GM23338 (cell line): ENCODE results near the gene HYAL2. TPM values are rescaled to one million over a fixed set of nuclear protein-coding genes. Genes with fewer than 3 reads are reported as not detected.

ENCODE experiments used
- ATAC-seq: fragments of 200-7000 bp; cut with Tn5 transposase; 3 replicates; pipeline ENCODE4 v1.9.1; 2020
- DNase-seq: peaks from one replicate; pipeline ENCODE4 v3.0.0-alpha.2; 2015; ENCODE audit warnings: low spot score
- H2AFZ ChIP-seq: fragments of 200-600 bp; sonication (generic); 2 replicates; pipeline ENCODE4 v1.8.0; 2016; ENCODE audit warnings: antibody characterized with exemption, mild to moderate bottlenecking, moderate library complexity
- H3F3A ChIP-seq: fragments of 200-600 bp; sonication (generic); replicated peaks from 2 replicates; pipeline ENCODE4 v1.8.0; 2017; ENCODE audit warnings: antibody characterized with exemption, mixed run types, low read depth
- H3K27ac ChIP-seq: fragments of 200-600 bp; sonication (generic); 2 replicates; pipeline ENCODE4 v1.6.1; 2016; ENCODE audit warnings: low read depth
- H3K27me3 ChIP-seq: fragments of 200-600 bp; sonication (generic); 2 replicates; pipeline ENCODE4 v1.8.0; 2016; ENCODE audit warnings: mild to moderate bottlenecking, mixed run types, moderate library complexity; ENCODE audit not compliant: insufficient read depth
- H3K36me3 ChIP-seq: fragments of 200-600 bp; sonication (generic); 2 replicates; pipeline ENCODE4 v1.8.0; 2016; ENCODE audit warnings: mild to moderate bottlenecking; ENCODE audit not compliant: insufficient read depth
- H3K4me1 ChIP-seq: fragments of 200-600 bp; sonication (generic); 2 replicates; pipeline ENCODE4 v1.8.0; 2016; ENCODE audit warnings: mild to moderate bottlenecking, moderate library complexity; ENCODE audit not compliant: insufficient read depth
- H3K4me2 ChIP-seq: fragments of 200-600 bp; sonication (generic); 2 replicates; pipeline ENCODE4 v1.7.1; 2017; ENCODE audit warnings: mixed run types
- H3K4me3 ChIP-seq: fragments of 200-600 bp; sonication (generic); 2 replicates; pipeline ENCODE4 v1.6.1; 2016; ENCODE audit warnings: mixed run types
- H3K79me2 ChIP-seq: fragments of 200-600 bp; sonication (generic); replicated peaks from 2 replicates; pipeline ENCODE4 v1.8.0; 2017; ENCODE audit warnings: mild to moderate bottlenecking; ENCODE audit not compliant: insufficient read depth
- H3K9me2 ChIP-seq: fragments of 200-600 bp; sonication (generic); 2 replicates; pipeline ENCODE4 v1.8.0; 2017; ENCODE audit not compliant: insufficient read depth
- H4K20me1 ChIP-seq: fragments of 200-600 bp; sonication (generic); replicated peaks from 2 replicates; pipeline ENCODE4 v1.8.0; 2017; ENCODE audit warnings: mild to moderate bottlenecking; ENCODE audit not compliant: insufficient read depth
- H3K27ac Mint-ChIP-seq: 2 replicates; pipeline ENCODE4 v1.8.0; 2020; ENCODE audit warnings: inconsistent platforms, mild to moderate bottlenecking, moderate library complexity, mixed read lengths
- H3K27me3 Mint-ChIP-seq: 3 replicates; pipeline ENCODE4 v1.8.0; 2022; ENCODE audit warnings: low read depth, mild to moderate bottlenecking, moderate library complexity, mixed read lengths, inconsistent platforms; ENCODE audit not compliant: insufficient read depth, poor library complexity
- H3K36me3 Mint-ChIP-seq: 3 replicates; pipeline ENCODE4 v1.8.0; 2021; ENCODE audit warnings: low read depth, mild to moderate bottlenecking, inconsistent platforms, moderate library complexity, mixed read lengths
- H3K4me1 Mint-ChIP-seq: 3 replicates; pipeline ENCODE4 v1.8.0; 2020; ENCODE audit warnings: mild to moderate bottlenecking, inconsistent platforms, mixed read lengths
- H3K4me3 Mint-ChIP-seq: 3 replicates; pipeline ENCODE4 v1.8.0; 2021; ENCODE audit warnings: moderate library complexity, mild to moderate bottlenecking, inconsistent platforms, mixed read lengths
- H3K9me3 Mint-ChIP-seq: 3 replicates; pipeline ENCODE4 v1.8.0; 2020; ENCODE audit warnings: moderate library complexity, mild to moderate bottlenecking, inconsistent platforms, mixed read lengths
- CREB1 ChIP-seq: fragments of 250-450 bp; sonication (Bioruptor Pico); IDR thresholded peaks from 2 replicates; pipeline ENCODE4 v1.5.0; 2020; ENCODE audit warnings: low read depth, mild to moderate bottlenecking, moderate library complexity
- EZH2phosphoT487 ChIP-seq: fragments of 200-600 bp; sonication (generic); IDR thresholded peaks from one replicate; pipeline ENCODE4 v1.8.1; 2018; ENCODE audit warnings: antibody characterized with exemption; ENCODE audit not compliant: unreplicated experiment
- JUNB ChIP-seq: IDR thresholded peaks from one replicate; pipeline ENCODE4 v1.6.1; 2016; ENCODE audit warnings: antibody characterized with exemption; ENCODE audit not compliant: unreplicated experiment
- POLR2AphosphoS5 ChIP-seq: IDR thresholded peaks from 2 replicates; pipeline ENCODE4 v1.6.1; 2016; ENCODE audit warnings: antibody characterized with exemption, low read depth
- STAT1 ChIP-seq: IDR thresholded peaks from one replicate; pipeline ENCODE4 v1.6.1; 2016; ENCODE audit warnings: antibody characterized with exemption; ENCODE audit not compliant: unreplicated experiment
- ZNF114 ChIP-seq: fragments of 250-450 bp; sonication (Bioruptor Pico); IDR thresholded peaks from 2 replicates; pipeline ENCODE4 v1.5.0; 2020; ENCODE audit warnings: mild to moderate bottlenecking, moderate library complexity
- polyA plus RNA-seq: library from polyadenylated mRNA; unstranded; fragments of >200 nt; fragmentation: Nextera tagmentation; extraction: Ambion mirVana; gene quantifications from 2 replicates; pipeline ENCODE4 v1.2.1, GENCODE V29; 2016
- total RNA-seq: library from RNA; depleted of rRNA; stranded (reverse); fragments of >200 nt; shearing (Covaris generic); gene quantifications from 2 replicates; pipeline ENCODE4 v1.2.3, GENCODE V29; 2014; rRNA removed
- TF ChIP-seq, protein P1 (sequence below), 2 experiments: fragments of 200-600 bp in 1 of 2; sonication (generic) in 1 of 2; conservative IDR thresholded peaks; 2 replicates each; pipeline versions ENCODE4 v1.5.1 to v1.6.1; 2016 to 2017; ENCODE audit warnings: antibody characterized with exemption in 2 of 2, low read depth in 2 of 2, mild to moderate bottlenecking in 2 of 2, moderate library complexity in 1 of 2

The HYAL2 gene
- total and polyA plus RNA-seq, 2 experiments from 2014 or later, result 28.9 to 74.3 TPM

DNA sequence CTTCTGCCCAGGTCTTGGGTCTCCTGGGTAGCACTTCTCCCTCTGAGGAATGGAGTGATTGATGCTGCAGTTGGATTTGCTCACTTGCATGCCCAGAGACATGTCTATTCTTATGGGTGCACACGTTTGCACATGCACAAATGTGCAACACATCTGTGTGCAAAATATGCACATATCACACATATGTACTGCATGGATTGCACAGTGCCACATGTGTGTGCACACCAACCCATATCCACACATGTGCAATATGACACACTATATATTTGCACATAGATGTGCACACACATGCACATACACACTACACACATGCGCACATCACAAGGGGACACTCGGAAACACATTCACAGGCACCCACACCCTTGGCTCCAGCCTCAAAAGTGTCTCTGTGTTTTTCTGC lies 54.3 kb downstream of the HYAL2 start:
- H3K4me1 Mint-ChIP-seq, result peaks cover 60% of the 10 kb centered on the region
- H3K4me3 ChIP-seq, result no peak overlapping the region
- H3K27ac ChIP-seq, result no peak overlapping the region
- H3K27ac Mint-ChIP-seq, result no peak overlapping the region
- no peak overlapping the region for H2AFZ ChIP-seq
- ATAC-seq (no peak), DNase-seq (no peak)
- H3K9me3 Mint-ChIP-seq, result no peaks in the 10 kb centered on the region
- H3K27me3 Mint-ChIP-seq, result peaks cover 24% of the 10 kb centered on the region
- TF ChIP-seq, protein P1, sequence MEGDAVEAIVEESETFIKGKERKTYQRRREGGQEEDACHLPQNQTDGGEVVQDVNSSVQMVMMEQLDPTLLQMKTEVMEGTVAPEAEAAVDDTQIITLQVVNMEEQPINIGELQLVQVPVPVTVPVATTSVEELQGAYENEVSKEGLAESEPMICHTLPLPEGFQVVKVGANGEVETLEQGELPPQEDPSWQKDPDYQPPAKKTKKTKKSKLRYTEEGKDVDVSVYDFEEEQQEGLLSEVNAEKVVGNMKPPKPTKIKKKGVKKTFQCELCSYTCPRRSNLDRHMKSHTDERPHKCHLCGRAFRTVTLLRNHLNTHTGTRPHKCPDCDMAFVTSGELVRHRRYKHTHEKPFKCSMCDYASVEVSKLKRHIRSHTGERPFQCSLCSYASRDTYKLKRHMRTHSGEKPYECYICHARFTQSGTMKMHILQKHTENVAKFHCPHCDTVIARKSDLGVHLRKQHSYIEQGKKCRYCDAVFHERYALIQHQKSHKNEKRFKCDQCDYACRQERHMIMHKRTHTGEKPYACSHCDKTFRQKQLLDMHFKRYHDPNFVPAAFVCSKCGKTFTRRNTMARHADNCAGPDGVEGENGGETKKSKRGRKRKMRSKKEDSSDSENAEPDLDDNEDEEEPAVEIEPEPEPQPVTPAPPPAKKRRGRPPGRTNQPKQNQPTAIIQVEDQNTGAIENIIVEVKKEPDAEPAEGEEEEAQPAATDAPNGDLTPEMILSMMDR (conservative IDR thresholded peaks at IDR 0.05; ENCODE audit: low read depth in 2 of 2), result no peak
- no peak for TF ChIP-seq JUNB
- TF ChIP-seq STAT1, result no peak
- no peak for TF ChIP-seq EZH2phosphoT487
- no peak for TF ChIP-seq CREB1
- no peak for TF ChIP-seq ZNF114
- TF ChIP-seq POLR2AphosphoS5, result no peak
- no peaks in the 10 kb centered on the region for H3K9me2 ChIP-seq
- no peak overlapping the region for H3K4me2 ChIP-seq
- H3K27me3 ChIP-seq, result peaks cover 4% of the 10 kb centered on the region
- H3K4me3 Mint-ChIP-seq, result no peak overlapping the region
- H4K20me1 ChIP-seq, result no peaks in the 10 kb centered on the region
- H3K79me2 ChIP-seq, result no peaks in the 10 kb centered on the region
- 0 out of 2 replicates have a peak, but pooled peaks cover 8% of the 10 kb centered on the region for H3F3A ChIP-seq
- no peaks in the 10 kb centered on the region for H3K36me3 ChIP-seq
- H3K4me1 ChIP-seq, result peaks cover 48% of the 10 kb centered on the region
- no peaks in the 10 kb centered on the region for H3K36me3 Mint-ChIP-seq

Other genes starting within 250 kb of the HYAL2 start
- gene RBM5, start 233.8 kb downstream of the HYAL2 start, total RNA-seq, result 111 and 130 TPM in 2 replicates
- gene RBM5, start 233.8 kb downstream of the HYAL2 start, polyA plus RNA-seq, result 31.8 and 44.9 TPM in 2 replicates
- gene SEMA3F, start 167.4 kb downstream of the HYAL2 start, total RNA-seq, result 32.6 and 67.6 TPM in 2 replicates
- gene SEMA3F, start 167.4 kb downstream of the HYAL2 start, polyA plus RNA-seq, result 2.3 and 2.8 TPM in 2 replicates
- not detected in 2 replicates for gene GNAT1, start 131.1 kb downstream of the HYAL2 start, total RNA-seq
- gene GNAT1, start 131.1 kb downstream of the HYAL2 start, polyA plus RNA-seq, result not detected in 2 replicates
- gene SLC38A3, start 117.5 kb downstream of the HYAL2 start, total RNA-seq, result 0.28 and 3.0 TPM in 2 replicates
- 0.68 and 1.3 TPM in 2 replicates for gene SLC38A3, start 117.5 kb downstream of the HYAL2 start, polyA plus RNA-seq
- gene GNAI2, start 86.5 kb downstream of the HYAL2 start, total RNA-seq, result 132 and 153 TPM in 2 replicates
- gene GNAI2, start 86.5 kb downstream of the HYAL2 start, polyA plus RNA-seq, result 138 and 140 TPM in 2 replicates
- gene SEMA3B, start 53.6 kb downstream of the HYAL2 start, total RNA-seq, result 2.4 and 8.0 TPM in 2 replicates
- 3.0 and 3.3 TPM in 2 replicates for gene SEMA3B, start 53.6 kb downstream of the HYAL2 start, polyA plus RNA-seq
- gene LSMEM2, start 43.7 kb downstream of the HYAL2 start, total RNA-seq, result 0.59 and 1.5 TPM in 2 replicates
- 0.86 and 1.5 TPM in 2 replicates for gene LSMEM2, start 43.7 kb downstream of the HYAL2 start, polyA plus RNA-seq
- 91.5 and 92.4 TPM in 2 replicates for gene IFRD2, start 30.3 kb downstream of the HYAL2 start, total RNA-seq
- gene IFRD2, start 30.3 kb downstream of the HYAL2 start, polyA plus RNA-seq, result 80.8 and 89.7 TPM in 2 replicates
- gene HYAL3, start 23.3 kb downstream of the HYAL2 start, total RNA-seq, result 2.5 and 7.1 TPM in 2 replicates
- 2.4 and 3.7 TPM in 2 replicates for gene HYAL3, start 23.3 kb downstream of the HYAL2 start, polyA plus RNA-seq
- gene NAA80, start 23.3 kb downstream of the HYAL2 start, total RNA-seq, result 11.3 and 16.7 TPM in 2 replicates
- gene NAA80, start 23.3 kb downstream of the HYAL2 start, polyA plus RNA-seq, result 11.2 and 12.1 TPM in 2 replicates
- 2.8 and 5.0 TPM in 2 replicates for gene HYAL1, start 19.2 kb downstream of the HYAL2 start, total RNA-seq
- 1.7 and 2.1 TPM in 2 replicates for gene HYAL1, start 19.2 kb downstream of the HYAL2 start, polyA plus RNA-seq
- 32.2 and 41.6 TPM in 2 replicates for gene TUSC2, start 5.5 kb upstream of the HYAL2 start, total RNA-seq
- gene TUSC2, start 5.5 kb upstream of the HYAL2 start, polyA plus RNA-seq, result 71.0 and 81.5 TPM in 2 replicates
- 12.8 and 15.7 TPM in 2 replicates for gene RASSF1, start 18.1 kb upstream of the HYAL2 start, total RNA-seq
- gene RASSF1, start 18.1 kb upstream of the HYAL2 start, polyA plus RNA-seq, result 9.6 TPM in 2 replicates
- 0.31 TPM in 2 replicates for gene ZMYND10, start 23.0 kb upstream of the HYAL2 start, total RNA-seq
- gene ZMYND10, start 23.0 kb upstream of the HYAL2 start, polyA plus RNA-seq, result 0.24 and 0.29 TPM in 2 replicates
- gene NPRL2, start 28.0 kb upstream of the HYAL2 start, total RNA-seq, result 22.3 and 35.6 TPM in 2 replicates
- 27.7 and 31.7 TPM in 2 replicates for gene NPRL2, start 28.0 kb upstream of the HYAL2 start, polyA plus RNA-seq
- 11.5 and 18.2 TPM in 2 replicates for gene CYB561D2, start 28.1 kb upstream of the HYAL2 start, total RNA-seq
- gene CYB561D2, start 28.1 kb upstream of the HYAL2 start, polyA plus RNA-seq, result 10.0 and 10.1 TPM in 2 replicates
- 41.9 and 49.2 TPM in 2 replicates for gene TMEM115, start 36.8 kb upstream of the HYAL2 start, total RNA-seq
- gene TMEM115, start 36.8 kb upstream of the HYAL2 start, polyA plus RNA-seq, result 17.8 and 19.3 TPM in 2 replicates
- 10.3 and 11.4 TPM in 2 replicates for gene CACNA2D2, start 180.9 kb upstream of the HYAL2 start, total RNA-seq
- 4.7 and 5.4 TPM in 2 replicates for gene CACNA2D2, start 180.9 kb upstream of the HYAL2 start, polyA plus RNA-seq
- 7.7 and 10.3 TPM in 2 replicates for gene C3orf18, start 245.0 kb upstream of the HYAL2 start, total RNA-seq
- gene C3orf18, start 245.0 kb upstream of the HYAL2 start, polyA plus RNA-seq, result 2.4 TPM in 2 replicates
- 5.6 and 8.5 TPM in 2 replicates for gene HEMK1, start 246.8 kb upstream of the HYAL2 start, total RNA-seq
- 10.1 and 11.0 TPM in 2 replicates for gene HEMK1, start 246.8 kb upstream of the HYAL2 start, polyA plus RNA-seq